HEK293T (cell line): ENCODE measurements around the gene FRMD4B.

Experiments used
- BHLHE40 ChIP-seq: fragments of 450-650 bp; IDR thresholded peaks from 2 replicates; pipeline ENCODE4 v1.6.1; 2016; ENCODE audit warnings: mild to moderate bottlenecking, moderate library complexity, borderline replicate concordance
- FOXA1 ChIP-seq: fragments of 450-650 bp; IDR thresholded peaks from 2 replicates; pipeline ENCODE4 v1.6.1; 2016; ENCODE audit warnings: mild to moderate bottlenecking
- FOXM1 ChIP-seq: fragments of 450-650 bp; IDR thresholded peaks from 2 replicates; pipeline ENCODE4 v1.6.1; 2017; ENCODE audit warnings: mild to moderate bottlenecking, borderline replicate concordance
- SP1 ChIP-seq: fragments of 450-650 bp; IDR thresholded peaks from 2 replicates; pipeline ENCODE4 v1.6.1; 2017
- ZNF384 ChIP-seq: fragments of 450-650 bp; IDR thresholded peaks from 2 replicates; pipeline ENCODE4 v1.6.1; 2016
- TF ChIP-seq, protein P1 (sequence below): fragments of 450-650 bp; IDR thresholded peaks from 2 replicates; pipeline ENCODE4 v1.6.1; 2016

DNA sequence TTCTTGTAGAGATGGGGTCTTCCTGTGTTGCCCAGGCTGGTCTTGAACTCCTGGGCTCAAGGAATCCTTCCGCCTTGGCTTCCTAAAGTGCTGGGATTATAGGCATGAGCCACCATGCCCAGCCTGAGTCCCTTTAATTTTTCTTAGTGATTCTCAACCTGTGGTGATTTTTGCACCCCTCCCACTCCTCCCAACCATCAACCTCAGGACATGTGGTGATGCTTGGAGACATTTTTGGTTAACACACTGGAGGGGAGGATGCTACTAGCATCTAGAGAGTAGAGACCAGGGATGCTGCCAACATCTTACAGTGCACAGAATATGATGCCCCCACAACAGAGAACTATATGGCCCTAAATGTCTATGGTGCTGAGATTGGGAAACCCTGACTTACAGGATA, 180.5 kb downstream of the FRMD4B start:
- TF ChIP-seq, protein P1, sequence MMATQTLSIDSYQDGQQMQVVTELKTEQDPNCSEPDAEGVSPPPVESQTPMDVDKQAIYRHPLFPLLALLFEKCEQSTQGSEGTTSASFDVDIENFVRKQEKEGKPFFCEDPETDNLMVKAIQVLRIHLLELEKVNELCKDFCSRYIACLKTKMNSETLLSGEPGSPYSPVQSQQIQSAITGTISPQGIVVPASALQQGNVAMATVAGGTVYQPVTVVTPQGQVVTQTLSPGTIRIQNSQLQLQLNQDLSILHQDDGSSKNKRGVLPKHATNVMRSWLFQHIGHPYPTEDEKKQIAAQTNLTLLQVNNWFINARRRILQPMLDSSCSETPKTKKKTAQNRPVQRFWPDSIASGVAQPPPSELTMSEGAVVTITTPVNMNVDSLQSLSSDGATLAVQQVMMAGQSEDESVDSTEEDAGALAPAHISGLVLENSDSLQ = no peak
- no peak for TF ChIP-seq BHLHE40
- TF ChIP-seq SP1 = no peak
- no peak for TF ChIP-seq FOXA1
- TF ChIP-seq FOXM1 = no peak
- no peak for TF ChIP-seq ZNF384
